Muscle layer of colon (tissue), 2 donors: ENCODE measurements around the gene XCR1.

Experiments
- H3K27ac ChIP-seq: one replicate; pipeline ENCODE4 v1.7.0; 2013; ENCODE audit warnings: low read depth, mild to moderate bottlenecking, low read length, moderate library complexity
- H3K27me3 ChIP-seq, 2 donors: one replicate each; pipeline ENCODE4 v1.7.0; 2013; ENCODE audit warnings: low read length in 2 of 2, mild to moderate bottlenecking in 2 of 2; ENCODE audit not compliant: insufficient read depth in 2 of 2, control insufficient read depth in 1 of 2
- H3K36me3 ChIP-seq: one replicate; pipeline ENCODE4 v1.7.0; 2013; ENCODE audit warnings: mild to moderate bottlenecking, low read length; ENCODE audit not compliant: insufficient read depth
- H3K4me1 ChIP-seq: one replicate; pipeline ENCODE4 v1.7.0; 2013; ENCODE audit warnings: mild to moderate bottlenecking, low read length; ENCODE audit not compliant: insufficient read depth
- H3K4me3 ChIP-seq, 2 donors: one replicate each; pipeline ENCODE4 v1.7.0; 2013; ENCODE audit warnings: low read length in 2 of 2, low read depth in 1 of 2, mild to moderate bottlenecking in 1 of 2, moderate library complexity in 1 of 2
- H3K9ac ChIP-seq: one replicate; pipeline ENCODE4 v1.7.0; 2013; ENCODE audit warnings: low read length
- H3K9me3 ChIP-seq: one replicate; pipeline ENCODE4 v1.7.0; 2013; ENCODE audit warnings: mild to moderate bottlenecking, low read length
- donor health status: abdominal sarcoma.
- donor health status: Adenocarcinoma of cecum.

XCR1 gene, protein sequence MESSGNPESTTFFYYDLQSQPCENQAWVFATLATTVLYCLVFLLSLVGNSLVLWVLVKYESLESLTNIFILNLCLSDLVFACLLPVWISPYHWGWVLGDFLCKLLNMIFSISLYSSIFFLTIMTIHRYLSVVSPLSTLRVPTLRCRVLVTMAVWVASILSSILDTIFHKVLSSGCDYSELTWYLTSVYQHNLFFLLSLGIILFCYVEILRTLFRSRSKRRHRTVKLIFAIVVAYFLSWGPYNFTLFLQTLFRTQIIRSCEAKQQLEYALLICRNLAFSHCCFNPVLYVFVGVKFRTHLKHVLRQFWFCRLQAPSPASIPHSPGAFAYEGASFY

DNA sequence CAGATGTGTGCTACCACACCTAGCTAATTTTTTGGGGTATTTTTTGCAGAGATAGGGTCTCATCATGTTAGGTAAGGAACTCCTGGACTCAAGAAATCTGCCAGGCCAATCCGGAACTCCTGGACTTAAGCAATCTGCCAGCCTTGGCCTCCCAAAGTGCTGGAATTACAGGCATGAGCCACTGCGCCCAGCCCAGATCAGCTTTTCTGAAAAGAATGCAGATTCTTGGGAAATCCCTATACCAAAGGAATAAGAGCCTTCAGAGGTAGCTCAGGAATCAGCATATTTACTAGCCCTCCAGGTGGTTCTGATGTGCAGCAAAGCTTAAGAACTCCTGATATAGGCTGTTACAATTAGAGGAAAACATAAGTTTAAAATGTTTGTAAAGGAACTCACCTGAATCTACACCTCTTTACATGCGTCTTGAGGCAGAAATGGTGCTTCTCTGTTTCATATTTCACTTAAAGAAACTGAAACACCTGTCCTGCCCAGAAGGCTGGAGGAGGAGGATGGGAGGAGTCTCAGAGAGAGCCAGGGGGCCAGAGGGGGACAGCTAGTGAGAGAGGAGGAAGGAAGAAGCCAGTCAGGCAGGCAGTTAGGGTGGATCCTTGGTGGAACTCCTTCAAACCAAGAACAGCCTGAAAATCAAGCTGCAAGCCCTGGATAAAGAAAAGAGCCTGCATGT is at the start of gene XCR1:
TSS of gene XCR1 (minus strand) at position 463 of the 685 bp plus-strand sequence. CDS start 5,536 bp downstream, outside the sequence.
- Histone ChIP-seq H3K36me3 (no peaks in the 10 kb centered on the region), H3K9ac (no peak within 1 kb of the TSS), H3K27me3 (no peaks in the 10 kb centered on the region), H3K4me3 (no peak within 1 kb of the TSS), H3K9me3 (no peaks in the 10 kb centered on the region), H3K4me1 (no peaks in the 10 kb centered on the region), H3K27ac (no peak within 1 kb of the TSS)

DNA sequence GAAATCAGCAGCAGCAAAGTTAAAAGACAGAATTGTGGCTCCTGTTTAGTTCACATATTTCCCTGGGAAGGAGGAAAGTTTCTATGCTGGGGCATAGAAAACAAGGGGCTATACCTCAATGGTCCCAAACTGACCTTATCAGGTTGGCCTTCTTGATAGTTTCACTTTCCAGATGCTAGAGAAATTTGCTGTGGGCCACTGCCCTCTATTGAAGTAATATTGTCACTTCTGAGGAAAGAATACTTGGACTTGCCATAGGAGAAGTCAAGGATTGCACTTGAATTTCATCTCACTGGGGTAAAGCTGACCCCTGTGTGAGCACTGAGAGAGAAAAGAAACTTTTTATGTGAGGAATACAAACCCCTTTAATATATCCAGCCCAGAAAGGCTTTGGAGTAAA is 49.3 kb upstream of the XCR1 start:
- H3K36me3 ChIP-seq = no peaks in the 10 kb centered on the region
- H3K27me3 ChIP-seq = no peaks in the 10 kb centered on the region
- H3K27ac ChIP-seq = no peak overlapping the region
- no peaks in the 10 kb centered on the region for H3K4me1 ChIP-seq
- no peak overlapping the region for H3K4me3 ChIP-seq
- no peaks in the 10 kb centered on the region for H3K9me3 ChIP-seq
- no peak overlapping the region for H3K9ac ChIP-seq

DNA sequence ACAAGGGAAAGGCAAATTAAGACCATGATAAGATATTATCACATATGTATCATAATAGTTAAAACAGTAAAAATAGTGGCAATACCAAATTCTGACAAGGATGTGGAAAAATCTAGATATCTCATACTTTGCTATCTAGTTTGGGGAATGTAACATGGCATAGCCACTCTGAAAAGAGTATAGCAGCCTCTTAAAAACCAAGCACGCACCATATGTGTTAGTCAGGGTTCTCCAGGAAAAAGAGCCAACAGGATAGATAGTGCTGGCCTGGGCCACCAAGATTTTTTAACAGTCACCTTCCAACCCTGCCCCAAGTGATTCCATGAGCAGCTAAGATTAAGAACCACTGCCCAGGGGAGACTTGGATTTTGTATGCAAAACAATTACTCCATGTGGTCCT is 48.5 kb upstream of the XCR1 start:
- H3K4me3 ChIP-seq = no peak overlapping the region
- no peaks in the 10 kb centered on the region for H3K4me1 ChIP-seq
- no peaks in the 10 kb centered on the region for H3K9me3 ChIP-seq
- no peaks in the 10 kb centered on the region for H3K36me3 ChIP-seq
- H3K27ac ChIP-seq = no peak overlapping the region
- H3K9ac ChIP-seq = no peak overlapping the region
- no peaks in the 10 kb centered on the region for H3K27me3 ChIP-seq

DNA sequence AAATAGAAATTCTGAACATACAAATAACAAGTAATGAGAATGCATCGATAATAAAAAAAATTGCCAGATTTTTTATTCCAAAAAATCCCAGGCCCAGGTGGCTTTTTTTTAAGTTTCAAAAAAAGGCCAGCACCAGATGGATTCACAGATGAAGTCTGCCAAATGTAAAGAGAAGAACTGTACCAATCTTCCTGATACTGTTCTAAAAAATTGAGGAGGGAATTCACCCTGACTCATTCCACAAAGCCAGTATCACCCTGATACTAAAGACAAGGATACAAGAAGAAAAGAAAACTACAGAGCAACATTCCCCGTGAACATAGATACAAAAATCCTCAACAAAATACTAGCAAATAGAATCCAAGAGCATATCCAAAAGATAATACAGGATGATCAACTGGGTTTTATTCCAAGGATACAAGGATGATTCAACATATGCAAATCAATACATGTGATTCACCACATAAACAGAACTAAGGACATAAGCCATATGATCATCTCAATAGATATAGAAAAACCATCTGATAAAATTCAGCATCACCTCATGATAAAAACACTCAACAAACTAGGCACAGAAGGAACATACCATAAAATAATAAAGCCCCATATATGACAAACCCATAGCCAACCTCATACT is 44.1 kb upstream of the XCR1 start:
- no peak overlapping the region for H3K9ac ChIP-seq
- H3K4me1 ChIP-seq = no peaks in the 10 kb centered on the region
- no peaks in the 10 kb centered on the region for H3K9me3 ChIP-seq
- no peak overlapping the region for H3K27ac ChIP-seq
- H3K27me3 ChIP-seq = no peaks in the 10 kb centered on the region
- no peak overlapping the region for H3K4me3 ChIP-seq
- no peaks in the 10 kb centered on the region for H3K36me3 ChIP-seq

DNA sequence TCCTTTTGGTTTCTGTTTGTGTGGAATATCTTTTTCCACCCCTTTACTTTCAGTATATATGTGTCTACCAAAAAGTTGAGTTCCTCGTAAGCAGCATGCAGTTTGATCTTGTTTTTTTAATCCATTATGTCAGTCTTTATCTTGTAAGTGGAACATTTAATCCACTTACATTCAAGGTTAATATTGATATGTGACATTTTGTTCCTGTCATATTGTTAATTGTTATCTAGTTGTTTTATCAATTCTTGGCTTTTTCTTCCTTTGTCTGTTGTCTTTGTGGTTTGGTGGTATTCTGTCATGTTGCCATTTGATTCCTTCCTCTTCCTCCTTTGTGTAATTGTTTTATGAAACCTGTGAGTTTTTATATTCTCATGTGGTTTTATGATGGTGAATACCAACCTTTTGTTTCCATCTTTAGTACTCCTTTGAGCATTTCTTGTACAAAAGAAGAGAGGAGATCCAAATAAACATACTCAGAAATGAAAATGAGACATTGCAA is 43.4 kb upstream of the XCR1 start:
- Histone ChIP-seq H3K36me3 (no peaks in the 10 kb centered on the region), H3K4me1 (no peaks in the 10 kb centered on the region), H3K27me3 (no peaks in the 10 kb centered on the region), H3K27ac (no peak overlapping the region), H3K4me3 (no peak overlapping the region), H3K9me3 (no peaks in the 10 kb centered on the region), H3K9ac (no peak overlapping the region)

DNA sequence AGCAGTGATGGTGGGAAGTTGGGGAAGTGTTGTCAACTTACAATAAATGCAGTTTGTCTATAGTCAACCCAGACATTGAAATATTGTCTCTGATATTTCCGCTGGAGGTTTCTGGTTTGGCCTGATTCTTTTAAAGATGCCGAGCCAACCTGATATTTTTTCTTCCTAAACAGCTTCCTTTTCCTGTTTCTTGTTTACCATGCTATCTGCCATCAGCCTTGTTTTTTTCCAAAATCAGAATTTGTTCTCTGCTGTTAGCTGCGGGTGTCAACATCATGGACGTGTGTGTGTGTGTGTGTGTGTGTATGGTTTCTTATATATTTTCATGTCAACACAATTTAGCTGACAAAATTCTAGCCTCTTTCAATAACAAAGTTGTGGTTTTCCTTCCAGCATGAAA is 41.2 kb upstream of the XCR1 start:
- Histone ChIP-seq H3K36me3 (no peaks in the 10 kb centered on the region), H3K4me1 (peaks cover under 1% of the 10 kb centered on the region), H3K27me3 (no peaks in the 10 kb centered on the region), H3K9me3 (no peaks in the 10 kb centered on the region), H3K27ac (no peak overlapping the region), H3K9ac (no peak overlapping the region), H3K4me3 (no peak overlapping the region)

DNA sequence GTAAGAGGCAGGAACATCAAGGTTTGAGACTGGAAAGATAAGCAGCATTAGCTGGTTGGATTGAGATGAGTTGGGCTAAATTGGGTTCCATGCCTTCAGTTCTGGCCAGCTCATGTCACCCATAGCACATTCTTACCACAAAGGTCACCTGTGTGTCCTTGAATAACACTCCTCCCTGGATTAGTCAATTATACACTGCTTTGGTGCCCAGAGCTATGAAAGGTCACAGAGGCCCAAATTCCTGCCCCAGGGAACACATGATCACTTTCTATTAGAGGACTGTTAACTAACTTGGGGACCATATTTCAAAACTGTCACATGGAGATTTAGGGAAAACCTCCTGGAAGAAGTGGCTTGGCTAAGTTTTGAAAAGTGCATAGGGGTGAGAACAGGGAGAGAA is 40.1 kb upstream of the XCR1 start:
- H3K36me3 ChIP-seq = no peaks in the 10 kb centered on the region
- peaks cover 12% of the 10 kb centered on the region for H3K4me1 ChIP-seq
- no peak overlapping the region for H3K27ac ChIP-seq
- no peaks in the 10 kb centered on the region for H3K27me3 ChIP-seq
- no peaks in the 10 kb centered on the region for H3K9me3 ChIP-seq
- no peak overlapping the region for H3K9ac ChIP-seq
- no peak overlapping the region for H3K4me3 ChIP-seq

DNA sequence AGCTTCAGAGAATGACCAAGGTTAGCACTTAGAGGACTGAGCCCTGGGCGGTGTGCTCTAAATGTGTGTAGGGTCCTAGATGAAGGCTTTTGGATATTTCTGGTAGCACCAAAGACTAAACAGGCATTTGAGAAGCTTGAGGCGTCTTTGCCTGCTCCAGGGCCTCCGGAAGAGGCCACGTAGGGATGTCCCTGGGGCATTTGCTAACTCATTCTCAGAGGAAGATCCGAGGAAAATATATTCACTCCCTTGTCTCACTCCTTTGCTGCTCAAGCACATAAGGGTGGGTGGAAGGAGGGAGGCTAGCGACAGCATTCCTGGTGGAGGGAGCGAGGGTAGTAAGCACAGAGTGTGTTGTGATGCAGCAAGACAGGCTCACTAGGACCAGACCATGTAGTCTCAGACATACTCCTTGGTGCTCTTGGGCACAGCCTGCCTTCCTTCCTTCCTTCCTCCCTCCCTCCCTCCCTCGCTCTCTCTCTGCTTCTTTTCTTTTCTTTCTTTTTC is 38.5 kb upstream of the XCR1 start:
- Histone ChIP-seq H3K9ac (no peak overlapping the region), H3K27me3 (no peaks in the 10 kb centered on the region), H3K9me3 (no peaks in the 10 kb centered on the region), H3K4me3 (no peak overlapping the region), H3K27ac (no peak overlapping the region), H3K36me3 (no peaks in the 10 kb centered on the region), H3K4me1 (peaks cover 14% of the 10 kb centered on the region)

DNA sequence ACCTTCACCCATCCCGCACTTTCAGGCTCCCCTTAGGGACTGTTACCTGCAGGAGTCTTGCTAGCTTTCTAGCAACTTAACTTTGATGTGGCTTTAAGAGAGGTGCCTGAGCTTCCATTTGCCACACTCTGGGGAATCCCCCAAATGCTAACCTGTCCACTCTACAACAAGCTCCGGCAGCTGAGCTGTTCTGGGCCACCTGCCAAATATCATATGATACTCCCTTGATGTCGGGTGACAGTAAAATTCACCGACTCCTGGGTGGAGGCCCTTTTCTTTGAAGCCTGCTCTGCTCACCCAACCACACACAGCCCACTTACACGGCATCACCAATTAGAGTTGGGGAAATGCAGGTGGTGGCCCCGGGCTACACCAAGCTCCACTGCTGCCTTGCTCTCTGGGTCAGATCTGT is 38.0 kb upstream of the XCR1 start:
- Histone ChIP-seq H3K27me3 (no peaks in the 10 kb centered on the region), H3K27ac (no peak overlapping the region), H3K9me3 (no peaks in the 10 kb centered on the region), H3K9ac (no peak overlapping the region), H3K4me1 (peaks cover 14% of the 10 kb centered on the region), H3K4me3 (no peak overlapping the region), H3K36me3 (no peaks in the 10 kb centered on the region)

DNA sequence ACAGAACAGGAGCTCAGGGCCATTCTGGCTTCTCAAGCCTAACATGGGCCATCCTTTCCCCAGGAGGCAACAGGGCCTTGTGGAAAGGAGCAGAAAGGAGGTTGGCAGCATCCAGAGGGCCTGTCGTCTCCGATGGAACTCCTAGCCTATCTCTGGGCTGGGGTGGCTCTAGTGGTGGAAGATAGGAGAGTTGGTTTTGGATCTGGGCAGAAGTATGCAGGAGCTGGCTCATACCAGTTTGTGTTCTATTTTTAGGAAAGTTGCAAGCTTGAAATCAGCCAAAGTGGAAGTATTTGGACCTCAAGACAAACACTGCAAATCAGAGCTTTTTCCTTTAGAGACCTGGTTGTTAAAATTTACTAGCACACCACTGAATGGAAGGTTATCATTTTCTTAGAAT is 35.4 kb upstream of the XCR1 start:
- Histone ChIP-seq H3K9ac (no peak overlapping the region), H3K27me3 (no peaks in the 10 kb centered on the region), H3K4me1 (peaks cover 14% of the 10 kb centered on the region), H3K27ac (no peak overlapping the region), H3K4me3 (no peak overlapping the region), H3K9me3 (no peaks in the 10 kb centered on the region), H3K36me3 (no peaks in the 10 kb centered on the region)

DNA sequence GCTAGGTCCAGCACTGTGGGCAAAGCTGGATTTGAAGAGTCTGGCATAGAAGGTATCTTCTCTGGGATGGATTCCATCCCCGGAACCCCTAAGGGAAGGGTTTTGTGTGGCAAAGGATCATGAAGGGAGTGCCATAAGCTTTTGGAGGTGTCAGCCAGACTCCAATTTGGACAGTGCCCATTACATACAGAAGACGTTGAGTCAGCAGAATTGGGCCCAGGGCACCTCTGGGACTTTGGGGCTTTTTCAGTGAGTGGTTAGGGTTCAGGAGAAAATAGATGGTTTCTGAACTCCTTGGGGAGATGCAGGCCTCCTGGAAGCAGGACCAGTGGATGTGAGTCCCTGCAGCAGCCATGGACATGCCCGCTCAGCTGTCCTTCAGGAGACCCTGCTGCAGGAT is 34.6 kb upstream of the XCR1 start:
- Histone ChIP-seq H3K4me1 (peaks cover 14% of the 10 kb centered on the region), H3K27ac (no peak overlapping the region), H3K27me3 (no peaks in the 10 kb centered on the region), H3K9me3 (no peaks in the 10 kb centered on the region), H3K36me3 (no peaks in the 10 kb centered on the region), H3K9ac (no peak overlapping the region), H3K4me3 (no peak overlapping the region)
